HepG2 (cell line): Measurements from ENCODE around the gene SIDT1. TPM values are rescaled to one million over a fixed set of nuclear protein-coding genes. Genes with fewer than 3 reads are reported as not detected.

Source experiments
- ARID5B ChIP-seq: IDR thresholded peaks from 2 replicates; pipeline ENCODE4 v1.4.0; 2020; ENCODE audit warnings: mild to moderate bottlenecking, missing genetic modification reagents
- BCLAF1 ChIP-seq: fragments of 450-650 bp; IDR thresholded peaks from 2 replicates; pipeline ENCODE4 v1.6.1; 2017; ENCODE audit warnings: mild to moderate bottlenecking
- FOXA3 ChIP-seq: IDR thresholded peaks from 2 replicates; pipeline ENCODE4 v1.6.1; 2016; ENCODE audit warnings: missing genetic modification reagents, missing compliant biosample characterization
- HDAC1 ChIP-seq: sonication (generic); formaldehyde crosslinking; IDR thresholded peaks from 2 replicates; pipeline ENCODE4 v1.5.1; 2020; ENCODE audit warnings: mild to moderate bottlenecking, missing genetic modification reagents
- HDAC6 ChIP-seq: fragments of 200-600 bp; sonication (generic); IDR thresholded peaks from 2 replicates; pipeline ENCODE4 v1.7.0; 2017; ENCODE audit warnings: mild to moderate bottlenecking, antibody characterized with exemption, low read length, low read depth
- HNF4G ChIP-seq, 2 experiments: sonication (generic) in 1 of 2; formaldehyde crosslinking in 1 of 2; IDR thresholded peaks; 2 replicates each; pipeline versions ENCODE4 v1.4.0 to v1.6.1; 2011 to 2020; ENCODE audit warnings: borderline replicate concordance in 2 of 2, low read depth in 2 of 2, mild to moderate bottlenecking in 2 of 2, low read length in 1 of 2, missing genetic modification reagents in 1 of 2, moderate library complexity in 1 of 2
- KAT8 ChIP-seq: IDR thresholded peaks from 2 replicates; pipeline ENCODE4 v1.6.1; 2016; ENCODE audit warnings: missing genetic modification reagents, missing compliant biosample characterization
- MYC ChIP-seq: sonication (generic); formaldehyde crosslinking; IDR thresholded peaks from 2 replicates; pipeline ENCODE4 v1.9.0; 2021; ENCODE audit warnings: missing genetic modification reagents, borderline replicate concordance
- SSRP1 ChIP-seq: IDR thresholded peaks from 2 replicates; pipeline ENCODE4 v1.6.1; 2016; ENCODE audit warnings: control low read depth
- TFAP4 ChIP-seq: sonication (generic); IDR thresholded peaks from 2 replicates; pipeline ENCODE4 v1.6.1; 2016; ENCODE audit warnings: low read depth, borderline replicate concordance
- TGIF2 ChIP-seq: IDR thresholded peaks from 2 replicates; pipeline ENCODE4 v1.6.1; 2016; ENCODE audit warnings: control low read depth, missing compliant biosample characterization
- TP53 ChIP-seq: sonication (generic); formaldehyde crosslinking; conservative IDR thresholded peaks from 2 replicates; pipeline ENCODE4 v1.4.0; 2020; ENCODE audit warnings: missing genetic modification reagents
- ZFY ChIP-seq: sonication (generic); formaldehyde crosslinking; IDR thresholded peaks from 2 replicates; pipeline ENCODE4 v1.4.0; 2020; ENCODE audit warnings: missing genetic modification reagents
- ZNF234 ChIP-seq: sonication (generic); formaldehyde crosslinking; conservative IDR thresholded peaks from 2 replicates; pipeline ENCODE4 v1.5.1; 2020; ENCODE audit warnings: mild to moderate bottlenecking, missing genetic modification reagents
- ZNF646 ChIP-seq: sonication (generic); formaldehyde crosslinking; IDR thresholded peaks from 2 replicates; pipeline ENCODE4 v1.9.0; 2021; ENCODE audit warnings: mild to moderate bottlenecking, missing genetic modification reagents
- ZNF772 ChIP-seq: sonication (generic); formaldehyde crosslinking; IDR thresholded peaks from 2 replicates; pipeline ENCODE4 v1.5.0; 2020; ENCODE audit warnings: mild to moderate bottlenecking, missing genetic modification reagents
- polyA plus RNA-seq, 8 experiments: library from polyadenylated mRNA; depleted of rRNA in 3 of 8; stranded (reverse) in 7 of 8; unstranded in 1 of 8; fragments of >200 nt; fragmentation: Illumina TruSeq in 4 of 8; extraction: Trizol in 4 of 8; gene quantifications; 2 replicates each; pipeline versions ENCODE4 v1.2.1 to v1.2.3, GENCODE V29; 2011 to 2016; ENCODE audit warnings: low read depth in 4 of 8, missing spikeins in 1 of 8, mixed read lengths in 1 of 8; ENCODE audit not compliant: insufficient read depth in 1 of 8
- total RNA-seq, 5 experiments: library from RNA; depleted of rRNA; stranded (reverse); fragments of >200 nt; fragmentation: Illumina TruSeq; extraction: Trizol; gene quantifications; 2 replicates each; pipeline ENCODE4 v1.2.3, GENCODE V29; 2016; ENCODE audit warnings: low read depth in 1 of 5

The SIDT1 gene
- total and polyA plus RNA-seq, 2 of the 13 experiments (the other 11 are each of a cell fraction or from before 2014, with no cell fraction given) = 0.07 TPM

- TF ChIP-seq ZNF646 (no peak), TGIF2 (CRISPR knock-in tag) (no peak), BCLAF1 (no peak), FOXA3 (peak; percentile 71), TP53 (CRISPR knock-in tag) (no peak), ARID5B (CRISPR knock-in tag) (0 out of 2 replicates have a peak, but pooled peaks have one; percentile 32), ZNF772 (CRISPR knock-in tag) (no peak), HDAC6 (no peak), SSRP1 (CRISPR knock-in tag) (no peak), MYC (no peak), KAT8 (peak; percentile 57), TFAP4 (no peak), HNF4G (IDR thresholded peaks at IDR 0.05; ENCODE audit: borderline replicate concordance, low read depth, low read length) (no peak), HNF4G (CRISPR knock-in tag; IDR thresholded peaks at IDR 0.05; ENCODE audit: borderline replicate concordance, low read depth) (no peak), HDAC1 (CRISPR knock-in tag) (no peak; the same call in 1 of the 2 replicates), ZNF234 (CRISPR knock-in tag) (no peak), ZFY (CRISPR knock-in tag) (no peak)
Observed at GRCh38 chr3:113485161-113485609, 47.2 kb upstream of the SIDT1 start (continued).
